ENCODE data around the gene TMEM8B. TPM values are rescaled to one million over a fixed set of nuclear protein-coding genes. Genes with fewer than 3 reads are reported as not detected.

Gene TMEM8B
- total RNA-seq, 1 donor from 2014 or later = 44.4 TPM

DNA sequence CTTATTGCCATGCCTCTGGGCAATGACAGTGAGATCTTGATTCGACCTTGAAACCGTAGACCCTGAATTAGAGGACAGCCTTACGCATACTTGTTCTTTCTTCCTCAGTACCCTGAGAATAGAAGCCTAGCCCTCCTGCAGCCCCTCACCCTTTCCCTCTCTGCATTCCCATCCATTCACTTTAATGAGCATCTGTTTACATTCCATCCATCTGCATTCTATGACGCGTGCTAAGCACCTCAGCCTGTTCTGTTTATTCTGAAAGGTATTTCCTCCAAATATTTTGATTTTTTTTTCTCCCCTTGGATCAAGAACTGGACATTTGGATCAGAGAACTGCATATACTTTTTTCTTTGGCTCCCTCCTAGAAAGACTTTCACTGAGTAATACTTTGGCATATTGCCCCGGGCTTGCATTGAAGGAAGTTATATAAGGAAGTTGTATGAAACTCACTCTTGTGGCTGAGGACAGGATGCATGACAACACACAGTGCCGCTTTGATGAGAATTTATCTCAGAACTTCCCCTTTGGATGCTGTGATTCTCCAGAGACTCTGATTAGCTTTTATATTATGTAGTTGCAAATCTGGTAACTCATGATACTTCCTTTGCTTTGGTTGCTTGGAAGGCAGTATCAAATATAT is 15.7 kb downstream of the TMEM8B start:
- H3K27me3 Mint-ChIP-seq (ENCODE audit: unreplicated experiment) = peaks cover 8% of the 10 kb centered on the region
- H3K9me3 Mint-ChIP-seq (ENCODE audit: unreplicated experiment) = peaks cover 5% of the 10 kb centered on the region
- DNase-seq = no peak
- no peak overlapping the region for H3K4me3 Mint-ChIP-seq (ENCODE audit: unreplicated experiment)
- TF ChIP-seq CTCF (IDR thresholded peaks at IDR 0.05; ENCODE audit: partially characterized antibody, unreplicated experiment) = no peak
- peaks cover 17% of the 10 kb centered on the region for H3K4me1 Mint-ChIP-seq (ENCODE audit: low read depth, unreplicated experiment)
- H3K36me3 Mint-ChIP-seq (ENCODE audit: unreplicated experiment) = peaks cover 9% of the 10 kb centered on the region
- H3K27ac Mint-ChIP-seq (ENCODE audit: unreplicated experiment) = no peak overlapping the region

GRCh38 chr9:35845824-35846771 is 17.1 kb downstream of the TMEM8B start:
- H3K27ac Mint-ChIP-seq (ENCODE audit: unreplicated experiment) = no peak overlapping the region
- DNase-seq = no peak
- H3K36me3 Mint-ChIP-seq (ENCODE audit: unreplicated experiment) = peaks cover 9% of the 10 kb centered on the region
- no peak overlapping the region for H3K4me3 Mint-ChIP-seq (ENCODE audit: unreplicated experiment)
- H3K9me3 Mint-ChIP-seq (ENCODE audit: unreplicated experiment) = no peaks in the 10 kb centered on the region
- peaks cover 17% of the 10 kb centered on the region for H3K4me1 Mint-ChIP-seq (ENCODE audit: low read depth, unreplicated experiment)
- peaks cover 5% of the 10 kb centered on the region for H3K27me3 Mint-ChIP-seq (ENCODE audit: unreplicated experiment)
- TF ChIP-seq CTCF (IDR thresholded peaks at IDR 0.05; ENCODE audit: partially characterized antibody, unreplicated experiment) = no peak

DNA sequence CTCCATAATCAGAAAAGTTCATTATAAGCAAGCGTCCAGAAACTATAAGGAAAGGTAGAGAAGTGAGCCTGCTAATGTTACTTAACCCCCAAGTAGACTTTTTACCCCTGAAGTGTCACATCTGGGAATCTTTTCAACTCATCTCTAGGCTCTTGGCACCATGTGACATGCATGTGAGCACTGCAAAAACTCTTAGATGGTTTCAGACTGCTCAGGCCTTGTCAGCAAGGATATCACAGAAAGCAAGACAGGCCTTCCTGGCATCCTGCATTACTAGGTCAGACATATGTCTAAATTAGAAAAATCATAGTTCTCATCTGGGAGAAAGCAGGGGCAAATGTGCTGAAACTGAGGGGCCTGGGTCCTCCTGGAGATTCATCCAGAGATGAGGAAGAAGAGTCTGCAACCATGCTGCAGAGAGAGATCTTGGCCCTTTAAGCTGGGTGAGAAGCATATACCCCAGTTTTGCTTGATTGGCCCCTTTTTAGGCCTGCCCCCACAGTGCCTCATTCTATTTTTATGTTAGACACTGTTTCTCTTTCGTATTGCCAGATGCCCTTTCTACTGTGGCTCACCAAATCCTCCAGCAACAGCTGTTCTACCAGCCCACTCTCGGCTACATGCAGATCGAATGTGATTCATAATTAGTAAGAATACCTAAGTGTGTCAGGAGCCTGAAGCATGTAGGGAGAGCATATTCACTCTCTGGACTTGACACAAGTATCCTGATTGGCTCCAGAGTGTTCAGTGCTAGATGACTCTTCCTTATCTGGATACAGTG is 19.0 kb downstream of the TMEM8B start:
- no peaks in the 10 kb centered on the region for H3K9me3 Mint-ChIP-seq (ENCODE audit: unreplicated experiment)
- no peak overlapping the region for H3K27ac Mint-ChIP-seq (ENCODE audit: unreplicated experiment)
- TF ChIP-seq CTCF (IDR thresholded peaks at IDR 0.05; ENCODE audit: partially characterized antibody, unreplicated experiment) = no peak
- peaks cover 17% of the 10 kb centered on the region for H3K4me1 Mint-ChIP-seq (ENCODE audit: low read depth, unreplicated experiment)
- peaks cover 6% of the 10 kb centered on the region for H3K27me3 Mint-ChIP-seq (ENCODE audit: unreplicated experiment)
- peaks cover 12% of the 10 kb centered on the region for H3K36me3 Mint-ChIP-seq (ENCODE audit: unreplicated experiment)
- no peak for DNase-seq
- H3K4me3 Mint-ChIP-seq (ENCODE audit: unreplicated experiment) = no peak overlapping the region

- Mint-ChIP-seq H3K4me3 (ENCODE audit: unreplicated experiment) (no peak overlapping the region), H3K4me1 (ENCODE audit: low read depth, unreplicated experiment) (peaks cover 14% of the 10 kb centered on the region)
Observed at GRCh38 chr9:35852267-35852815, 23.3 kb downstream of the TMEM8B start.

More at GRCh38 chr9:35852267-35852815, 23.3 kb downstream of the TMEM8B start:
- Mint-ChIP-seq H3K27ac (ENCODE audit: unreplicated experiment) (no peak overlapping the region), H3K27me3 (ENCODE audit: unreplicated experiment) (peaks cover 8% of the 10 kb centered on the region), H3K36me3 (ENCODE audit: unreplicated experiment) (peaks cover 9% of the 10 kb centered on the region), H3K9me3 (ENCODE audit: unreplicated experiment) (peaks cover 5% of the 10 kb centered on the region)
- DNase-seq = no peak
- TF ChIP-seq CTCF (IDR thresholded peaks at IDR 0.05; ENCODE audit: partially characterized antibody, unreplicated experiment) = no peak

All from glutamatergic neuron (in vitro differentiated cells).